Stomach (tissue), 9 donors: Measurements from ENCODE around the gene MSX1. TPM values are rescaled to one million over a fixed set of nuclear protein-coding genes. Genes with fewer than 3 reads are reported as not detected.

Experiments
- DNase-seq, 2 donors: peaks; one replicate each; pipeline versions ENCODE4 v3.0.0 to v3.0.0-alpha.2; 2013 to 2019
- H3K27ac ChIP-seq, 5 donors: fragments of 200-600 bp in 4 of 5; sonication (generic) in 4 of 5; one replicate each; pipeline ENCODE4 v1.5.1; 2013 to 2019; ENCODE audit warnings: mild to moderate bottlenecking in 1 of 5, moderate library complexity in 1 of 5
- H3K27me3 ChIP-seq, 3 donors: fragments of 200-600 bp; sonication (generic); one replicate each; pipeline ENCODE4 v1.5.1; 2017 to 2019; ENCODE audit warnings: mixed run types in 1 of 3
- H3K36me3 ChIP-seq, 4 donors: fragments of 200-600 bp; sonication (generic); 1 replicate in 3 of 4; 2 replicates in 1 of 4; pipeline ENCODE4 v1.5.1; 2016 to 2019
- H3K4me1 ChIP-seq, 4 donors: fragments of 200-600 bp; sonication (generic); one replicate each; pipeline ENCODE4 v1.5.1; 2016 to 2019
- H3K4me3 ChIP-seq, 4 donors: fragments of 200-600 bp; sonication (generic) in 3 of 4; one replicate each; pipeline ENCODE4 v1.5.1; 2016 to 2019; ENCODE audit warnings: mild to moderate bottlenecking in 1 of 4
- H3K9me3 ChIP-seq, 4 donors: fragments of 200-600 bp; sonication (generic); one replicate each; pipeline ENCODE4 v1.5.1; 2016 to 2019
- EP300 ChIP-seq: sonication (generic); formaldehyde crosslinking; IDR thresholded peaks from one replicate; pipeline ENCODE4 v1.6.1; 2017; ENCODE audit warnings: antibody characterized with exemption
- POLR2A ChIP-seq, 4 donors: fragments of 450-650 bp; IDR thresholded peaks; one replicate each; pipeline ENCODE4 v1.6.1; 2016; ENCODE audit warnings: antibody characterized with exemption in 4 of 4, control low read depth in 2 of 4, mild to moderate bottlenecking in 1 of 4, moderate library complexity in 1 of 4
- POLR2AphosphoS5 ChIP-seq, 3 donors: sonication (generic); formaldehyde crosslinking; IDR thresholded peaks; one replicate each; pipeline ENCODE4 v1.6.1; 2016; ENCODE audit warnings: antibody characterized with exemption in 3 of 3
- WGBS, 5 donors: extraction: QIAGEN DNeasy Blood & Tissue Kit in 3 of 5; methylation state at CpG; one replicate each; pipeline versions ENCODE4 v1.1.5 to v1.1.7; 2013 to 2018; 5-methylcytosine and 5-hydroxymethylcytosine counted together
- intact Hi-C: fragments of 100-400 bp; cut with DNase I; formaldehyde crosslinking; loops from one replicate; pipeline ENCODE4 v1.15.1; 2023; ENCODE audit warnings: low total_unique reads
- polyA plus RNA-seq, 3 donors: library from polyadenylated mRNA; stranded (reverse); fragments of 200-250 nt; gene quantifications; one replicate each; pipeline ENCODE4 v1.2.3, GENCODE V29; 2013
- total RNA-seq, 5 donors: library from RNA; depleted of rRNA; stranded (reverse); fragments of >200 nt; gene quantifications; one replicate each; pipeline versions ENCODE4 v1.1.0 to v1.2.3, GENCODE V29; 2014 to 2016
- TF ChIP-seq, protein P1 (sequence below), 7 experiments: fragments of 450-650 bp in 4 of 7; fragments of 200-600 bp in 3 of 7; sonication (generic) in 3 of 7; IDR thresholded peaks; one replicate each; pipeline ENCODE4 v1.5.1; 2016 to 2019; ENCODE audit warnings: antibody characterized with exemption in 7 of 7, control low read depth in 2 of 7, mild to moderate bottlenecking in 1 of 7
- donor health status: healthy with polysubstance abuse.
- donor health status: Bipolar disorder and iron deficiency.
- donor health status: healthy.

The MSX1 gene
- total and polyA plus RNA-seq, 8 donors, result 0.55 to 6.5 (median 1.1) TPM; not detected in 3

DNA sequence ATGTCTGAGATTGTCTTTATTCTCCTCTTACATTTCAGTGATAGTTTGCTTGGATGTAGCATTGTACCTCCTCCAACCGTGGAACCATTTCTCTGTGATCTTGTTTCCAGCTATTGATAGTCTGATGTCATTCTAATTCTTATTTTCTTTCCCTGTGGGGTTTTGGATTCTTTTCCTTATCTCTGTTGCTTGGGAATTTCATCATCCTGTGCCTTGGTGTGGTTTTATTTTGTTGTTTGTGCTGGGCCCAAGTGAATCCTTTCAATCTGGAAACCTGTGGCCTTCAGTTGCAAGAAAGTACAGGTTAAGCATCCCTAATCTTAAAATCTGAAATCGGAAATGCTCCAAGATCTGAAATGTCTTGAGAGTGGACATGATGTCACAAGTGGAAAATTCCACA is 22.0 kb downstream of the MSX1 start:
- H3K27ac ChIP-seq, result no peak overlapping the region

DNA sequence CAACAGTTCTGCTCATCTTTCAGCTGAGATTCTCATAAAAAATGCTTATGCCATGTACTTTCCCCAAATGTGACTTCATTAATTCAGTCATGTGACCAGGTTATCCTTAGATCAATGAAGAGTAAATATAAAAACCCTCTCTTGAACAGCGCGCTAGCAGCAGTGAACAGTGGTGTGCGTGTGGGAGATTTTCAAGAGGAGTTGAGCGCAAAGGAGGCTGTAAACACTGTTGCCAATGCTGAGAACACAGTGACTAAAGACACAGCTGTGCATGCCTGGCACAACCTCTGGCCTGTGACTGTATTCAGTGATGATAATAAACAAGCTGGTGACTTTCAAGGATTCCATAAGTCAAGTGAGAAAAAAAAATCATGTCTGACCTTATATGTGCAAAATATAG is 25.1 kb downstream of the MSX1 start:
- H3K27me3 ChIP-seq, result peaks cover 0 to 34% (median 8%) of the 10 kb centered on the region in 3 donors
- H3K4me3 ChIP-seq, result no peak overlapping the region
- WGBS, 5 donors, result 58 to 80% (median 70%) methylated on average over 4 of the region's 4 CpGs
- no peak for TF ChIP-seq POLR2A (IDR thresholded peaks at IDR 0.05)
- no peak for TF ChIP-seq EP300
- no peak for TF ChIP-seq POLR2AphosphoS5 (IDR thresholded peaks at IDR 0.05)
- TF ChIP-seq, protein P1, sequence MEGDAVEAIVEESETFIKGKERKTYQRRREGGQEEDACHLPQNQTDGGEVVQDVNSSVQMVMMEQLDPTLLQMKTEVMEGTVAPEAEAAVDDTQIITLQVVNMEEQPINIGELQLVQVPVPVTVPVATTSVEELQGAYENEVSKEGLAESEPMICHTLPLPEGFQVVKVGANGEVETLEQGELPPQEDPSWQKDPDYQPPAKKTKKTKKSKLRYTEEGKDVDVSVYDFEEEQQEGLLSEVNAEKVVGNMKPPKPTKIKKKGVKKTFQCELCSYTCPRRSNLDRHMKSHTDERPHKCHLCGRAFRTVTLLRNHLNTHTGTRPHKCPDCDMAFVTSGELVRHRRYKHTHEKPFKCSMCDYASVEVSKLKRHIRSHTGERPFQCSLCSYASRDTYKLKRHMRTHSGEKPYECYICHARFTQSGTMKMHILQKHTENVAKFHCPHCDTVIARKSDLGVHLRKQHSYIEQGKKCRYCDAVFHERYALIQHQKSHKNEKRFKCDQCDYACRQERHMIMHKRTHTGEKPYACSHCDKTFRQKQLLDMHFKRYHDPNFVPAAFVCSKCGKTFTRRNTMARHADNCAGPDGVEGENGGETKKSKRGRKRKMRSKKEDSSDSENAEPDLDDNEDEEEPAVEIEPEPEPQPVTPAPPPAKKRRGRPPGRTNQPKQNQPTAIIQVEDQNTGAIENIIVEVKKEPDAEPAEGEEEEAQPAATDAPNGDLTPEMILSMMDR (IDR thresholded peaks at IDR 0.05), result no peak
- no peaks in the 10 kb centered on the region for H3K4me1 ChIP-seq
- intact Hi-C loops, result no loop called here
- no peaks in the 10 kb centered on the region for H3K9me3 ChIP-seq
- no peaks in the 10 kb centered on the region for H3K36me3 ChIP-seq
- no peak for DNase-seq
- H3K27ac ChIP-seq, result no peak overlapping the region

More for the DNA sequence above, 22.0 kb downstream of the MSX1 start:
- Histone ChIP-seq H3K9me3 (no peaks in the 10 kb centered on the region), H3K4me3 (no peak overlapping the region), H3K27me3 (peaks cover 0 to 42% (median 5%) of the 10 kb centered on the region in 3 donors), H3K36me3 (no peaks in the 10 kb centered on the region), H3K4me1 (no peaks in the 10 kb centered on the region)
- no peak for DNase-seq
- intact Hi-C loops, result no loop called here
- 64 to 80% (median 77%) methylated on average over 2 of the region's 2 CpGs for WGBS, 5 donors
- TF ChIP-seq POLR2AphosphoS5 (IDR thresholded peaks at IDR 0.05), result no peak
- TF ChIP-seq EP300, result no peak
- TF ChIP-seq POLR2A (IDR thresholded peaks at IDR 0.05), result no peak
- TF ChIP-seq, protein P1 (IDR thresholded peaks at IDR 0.05), result no peak

DNA sequence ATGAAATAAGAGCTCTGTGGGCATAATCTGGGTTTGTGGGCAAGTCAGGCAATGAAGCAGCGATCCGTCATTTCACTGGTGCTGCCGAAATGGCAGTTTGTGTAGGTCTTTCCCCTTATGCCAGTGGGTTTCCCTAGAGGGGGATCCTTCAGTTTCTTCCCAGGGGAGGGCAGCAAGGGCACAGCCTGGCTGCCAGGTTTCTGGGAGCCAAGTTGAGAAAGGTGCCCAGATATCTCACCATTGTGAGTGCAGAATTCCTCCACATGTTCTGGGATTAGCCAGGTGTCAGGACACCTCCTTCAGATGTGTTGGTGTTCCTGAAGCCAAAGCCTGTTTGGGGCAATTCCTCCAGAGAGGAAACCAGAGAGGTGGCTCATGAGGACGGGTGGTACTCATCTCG is 28.0 kb downstream of the MSX1 start:
- no peak overlapping the region for H3K4me3 ChIP-seq
- no peaks in the 10 kb centered on the region for H3K4me1 ChIP-seq
- H3K27ac ChIP-seq, result no peak overlapping the region
- intact Hi-C loops, result no loop called here
- 72 to 90% (median 77%) methylated on average over 5 of the region's 5 CpGs for WGBS, 5 donors
- no peaks in the 10 kb centered on the region for H3K9me3 ChIP-seq
- no peaks in the 10 kb centered on the region for H3K36me3 ChIP-seq
- H3K27me3 ChIP-seq, result peaks cover 0 to 27% (median 8%) of the 10 kb centered on the region in 3 donors
- no peak for DNase-seq
- TF ChIP-seq POLR2A (IDR thresholded peaks at IDR 0.05), result no peak
- TF ChIP-seq POLR2AphosphoS5 (IDR thresholded peaks at IDR 0.05), result no peak
- TF ChIP-seq EP300, result no peak
- TF ChIP-seq, protein P1 (IDR thresholded peaks at IDR 0.05), result no peak

DNA sequence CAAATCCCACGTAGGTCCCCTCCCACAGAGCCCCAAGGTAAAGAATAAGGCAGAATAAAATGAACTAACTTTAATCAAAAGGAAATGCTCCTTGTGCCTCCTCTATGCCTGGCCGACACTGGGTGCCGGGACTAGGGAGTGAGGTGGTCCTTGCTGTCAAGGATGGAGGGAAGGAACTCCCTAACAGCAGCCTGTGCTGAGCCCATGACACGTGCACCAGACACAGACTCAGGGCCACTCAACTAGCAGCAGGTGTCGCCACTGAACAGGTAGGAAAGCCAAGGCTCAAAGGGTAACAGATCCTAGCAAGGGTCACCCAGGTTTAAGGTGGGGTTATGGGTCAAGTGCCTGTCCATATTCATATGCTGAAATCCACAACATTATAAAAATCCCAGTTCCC is 29.2 kb downstream of the MSX1 start:
- no peaks in the 10 kb centered on the region for H3K4me1 ChIP-seq
- no peaks in the 10 kb centered on the region for H3K36me3 ChIP-seq
- H3K4me3 ChIP-seq, result no peak overlapping the region
- no peak overlapping the region for H3K27ac ChIP-seq
- peaks cover 0 to 27% (median 8%) of the 10 kb centered on the region in 3 donors for H3K27me3 ChIP-seq
- intact Hi-C loops, result no loop called here
- WGBS, 5 donors, result 72 to 77% (median 77%) methylated on average over 5 of the region's 5 CpGs
- TF ChIP-seq POLR2AphosphoS5 (IDR thresholded peaks at IDR 0.05), result no peak
- no peak for TF ChIP-seq POLR2A (IDR thresholded peaks at IDR 0.05)
- no peak for TF ChIP-seq EP300
- TF ChIP-seq, protein P1 (IDR thresholded peaks at IDR 0.05), result no peak
- DNase-seq, result no peak
- H3K9me3 ChIP-seq, result no peaks in the 10 kb centered on the region
